SW480 (cell line): ENCODE data around the gene VWCE.
A peak's percentile ranks its signal among the peaks of the same experiment; 100 is the strongest.

Experiments used
- DNase-seq: peaks from one replicate; pipeline ENCODE4 v3.0.0-alpha.2; 2016; ENCODE audit warnings: low spot score

Gene VWCE

DNA sequence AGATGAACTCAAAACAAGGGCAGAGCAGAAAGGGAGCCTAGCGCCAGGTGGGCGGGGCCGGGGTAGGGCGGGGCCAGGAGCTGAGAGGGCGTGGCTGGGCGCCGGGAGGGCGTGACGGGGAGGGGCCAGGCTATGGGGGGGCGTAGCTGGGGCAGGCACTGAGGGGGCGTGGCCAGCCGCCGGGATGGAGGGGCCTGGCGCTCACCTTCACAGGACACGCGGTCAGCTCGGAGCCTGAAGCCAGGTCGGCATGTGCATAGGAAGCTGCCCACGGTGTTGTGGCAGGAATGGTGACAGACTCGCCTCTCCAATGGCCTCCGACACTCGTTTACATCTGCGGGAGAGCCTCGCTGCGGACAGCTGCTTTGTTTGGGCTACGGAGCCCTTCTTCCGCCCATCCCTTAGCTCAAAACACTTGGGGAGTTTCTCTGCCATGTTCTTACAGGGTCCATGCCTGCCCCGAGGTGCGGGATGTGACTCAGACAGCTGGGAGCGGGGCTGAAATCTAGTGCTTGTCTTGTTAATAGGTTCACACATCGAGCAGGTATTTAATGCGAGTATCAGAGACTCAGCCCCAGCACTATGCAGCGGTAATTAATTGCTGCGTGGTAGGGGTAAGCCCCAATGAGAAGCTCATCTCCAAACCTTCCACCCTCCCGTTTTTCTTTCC, 13.4 kb downstream of the VWCE start:
- DNase-seq = peak; percentile 62

DNA sequence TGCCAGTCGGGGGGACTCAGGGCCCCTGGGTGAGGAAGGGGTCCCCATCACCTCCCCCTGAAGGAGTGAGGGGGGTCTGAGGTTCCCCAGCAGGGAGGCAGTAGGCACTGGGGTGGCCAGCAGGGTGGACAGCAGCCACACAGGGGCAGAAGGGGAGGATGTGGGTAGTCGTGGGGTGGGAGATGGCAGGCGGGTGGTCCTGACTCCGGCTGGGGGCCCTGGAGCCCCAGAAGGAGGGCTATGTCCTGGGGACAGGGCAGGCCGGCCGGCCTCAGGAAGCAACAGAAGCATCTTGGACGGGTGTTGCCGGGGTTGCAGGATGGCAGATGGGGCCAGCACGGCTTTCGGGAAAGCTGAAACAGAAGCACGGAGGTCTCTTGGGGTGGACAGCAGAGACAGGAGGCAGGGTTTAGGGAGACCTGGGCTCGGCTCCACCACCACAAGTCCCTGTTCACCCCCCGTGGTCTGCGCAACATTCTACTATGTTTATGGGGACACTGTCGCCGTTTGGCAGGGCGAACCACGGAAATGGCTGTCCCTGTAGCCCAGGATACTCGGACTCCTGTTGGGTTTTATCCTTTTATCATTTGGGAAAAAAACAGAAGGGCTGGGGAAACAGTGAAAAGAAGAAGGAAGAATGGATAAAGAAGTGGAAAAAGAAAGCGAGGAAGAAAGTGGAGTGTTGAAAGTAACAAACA, 14.1 kb downstream of the VWCE start:
- DNase-seq = no peak

DNA sequence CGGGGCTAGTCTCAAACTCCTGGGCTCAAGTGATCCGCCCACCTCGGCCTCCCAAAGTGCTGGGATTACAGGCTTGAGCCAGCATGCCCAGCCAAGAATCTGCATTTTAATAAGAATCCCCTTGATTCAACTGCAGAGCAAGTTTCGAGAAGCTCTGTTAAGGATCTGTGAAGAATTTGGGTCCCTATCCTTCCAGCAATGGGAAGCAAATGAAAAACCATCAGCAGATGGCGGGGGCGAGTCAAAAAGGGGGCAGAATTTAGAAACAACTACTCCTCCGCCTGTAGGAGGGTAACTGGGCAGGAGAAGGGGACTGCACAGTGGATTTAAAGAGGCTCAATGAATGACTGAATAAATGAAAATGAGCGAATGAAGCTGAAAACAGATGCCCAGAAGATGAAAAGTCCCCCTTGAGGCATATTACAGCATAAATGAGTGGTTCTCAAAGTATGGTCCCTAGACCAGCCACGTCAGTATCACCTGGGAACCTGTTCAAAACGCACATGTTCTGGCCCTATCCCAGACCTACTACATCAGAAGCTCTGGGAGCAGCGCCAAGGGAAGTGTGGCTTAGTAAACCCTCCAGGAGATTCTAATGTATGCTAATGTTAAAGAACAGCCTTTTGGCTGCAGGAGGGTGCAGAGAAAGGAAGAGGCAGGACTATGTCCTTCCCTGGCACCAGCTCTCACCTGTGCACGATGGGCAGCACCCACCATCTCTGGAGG, 15.0 kb downstream of the VWCE start:
- no peak for DNase-seq

DNA sequence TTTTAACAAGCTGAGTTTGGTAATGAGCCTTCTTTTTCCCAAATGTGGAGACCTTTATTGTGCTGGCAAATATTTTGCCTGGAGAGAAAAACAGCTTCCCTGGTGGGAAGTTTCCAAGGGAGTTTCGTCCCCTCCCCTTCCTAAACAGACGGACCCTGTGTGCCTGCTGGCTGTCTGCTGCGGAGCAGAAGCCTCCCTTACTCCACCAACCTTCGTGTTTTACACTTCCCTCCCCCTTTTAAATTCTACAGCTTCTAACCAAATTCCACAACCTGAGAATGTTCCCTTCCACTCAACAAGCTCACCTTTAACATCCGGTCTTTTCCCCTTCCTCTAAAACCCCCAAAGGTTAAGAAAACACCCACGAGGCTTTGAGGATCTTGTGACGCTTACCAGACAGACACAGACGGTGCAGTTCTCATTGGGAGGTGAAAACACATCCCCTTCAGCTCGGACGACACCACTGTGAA, 17.1 kb downstream of the VWCE start:
- DNase-seq = no peak

DNA sequence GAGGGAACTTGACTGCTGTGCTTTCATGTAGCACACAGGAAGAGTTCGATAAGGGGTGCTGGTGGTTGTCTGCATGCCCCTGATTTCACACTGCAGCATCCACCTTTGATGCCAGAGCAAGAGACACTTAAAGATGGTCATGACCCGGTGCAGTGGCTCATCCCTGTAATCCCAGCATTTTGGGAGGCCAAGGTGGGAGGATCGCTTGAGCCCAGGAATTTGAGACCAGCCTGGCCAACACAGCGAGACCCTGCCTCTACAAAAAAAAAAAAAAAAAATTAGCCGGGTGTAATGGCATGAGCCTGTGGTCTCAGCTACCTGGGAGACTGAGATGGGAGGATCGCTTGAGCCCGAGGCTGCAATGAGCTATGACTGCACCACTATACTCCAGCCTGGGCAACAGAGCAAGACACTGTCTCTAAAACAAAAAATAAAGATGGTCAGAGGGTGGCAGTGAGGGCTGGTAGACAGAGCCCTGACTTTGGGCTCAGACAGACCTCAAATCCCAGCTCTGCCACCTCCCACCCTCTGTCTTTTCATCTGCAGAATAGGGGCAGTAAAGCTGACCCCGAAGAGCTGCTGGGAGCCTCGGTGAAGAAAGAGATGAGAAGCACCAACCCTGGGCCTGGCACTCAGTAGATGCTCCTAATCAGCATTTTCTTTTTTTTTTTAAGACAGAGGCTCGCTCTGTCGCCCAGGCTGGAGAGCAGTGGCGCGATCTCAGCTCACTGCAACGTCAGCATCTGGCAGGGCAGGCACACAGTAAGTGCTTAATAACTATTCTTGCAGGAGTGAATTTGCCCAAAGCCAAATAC, 17.7 kb downstream of the VWCE start:
- DNase-seq = no peak

DNA sequence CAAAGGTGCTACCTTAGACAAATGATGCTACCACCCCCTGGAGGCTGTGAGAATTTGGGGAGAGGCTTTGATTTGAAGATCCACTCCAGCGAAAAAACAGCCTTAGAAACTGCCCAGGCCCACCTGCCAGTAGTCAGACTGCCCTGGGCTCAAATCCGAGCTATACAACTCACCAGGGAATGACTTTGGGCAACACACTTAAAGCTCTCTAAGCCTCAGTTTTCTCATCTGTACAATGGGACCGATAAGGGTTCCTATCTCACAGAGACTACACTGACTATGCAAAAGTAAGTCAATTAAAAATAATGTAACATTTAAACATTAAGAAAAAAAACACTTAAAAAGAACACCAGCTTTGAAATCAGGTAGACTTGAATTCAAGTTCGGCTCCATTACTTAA, 19.9 kb downstream of the VWCE start:
- no peak for DNase-seq

DNA sequence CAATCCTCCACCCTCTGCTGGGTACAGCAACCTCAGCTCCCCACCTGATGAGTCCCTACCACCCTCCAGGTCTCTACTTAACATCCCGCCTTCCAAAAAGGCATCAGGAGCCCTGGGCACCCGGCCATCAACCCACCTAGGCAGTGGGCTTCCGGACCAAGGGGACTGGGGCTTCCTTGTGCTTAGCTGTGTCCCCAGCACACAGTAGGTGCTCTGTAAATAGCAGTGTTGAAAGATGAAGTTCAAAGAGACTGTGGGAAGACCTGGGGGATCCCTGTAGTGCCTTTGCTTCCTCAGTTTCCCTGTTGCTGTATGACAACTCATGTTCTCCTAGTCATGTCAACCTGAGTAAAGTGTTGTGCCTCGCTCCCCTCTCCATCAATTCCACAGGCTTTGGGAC, 21.0 kb downstream of the VWCE start:
- DNase-seq = no peak

DNA sequence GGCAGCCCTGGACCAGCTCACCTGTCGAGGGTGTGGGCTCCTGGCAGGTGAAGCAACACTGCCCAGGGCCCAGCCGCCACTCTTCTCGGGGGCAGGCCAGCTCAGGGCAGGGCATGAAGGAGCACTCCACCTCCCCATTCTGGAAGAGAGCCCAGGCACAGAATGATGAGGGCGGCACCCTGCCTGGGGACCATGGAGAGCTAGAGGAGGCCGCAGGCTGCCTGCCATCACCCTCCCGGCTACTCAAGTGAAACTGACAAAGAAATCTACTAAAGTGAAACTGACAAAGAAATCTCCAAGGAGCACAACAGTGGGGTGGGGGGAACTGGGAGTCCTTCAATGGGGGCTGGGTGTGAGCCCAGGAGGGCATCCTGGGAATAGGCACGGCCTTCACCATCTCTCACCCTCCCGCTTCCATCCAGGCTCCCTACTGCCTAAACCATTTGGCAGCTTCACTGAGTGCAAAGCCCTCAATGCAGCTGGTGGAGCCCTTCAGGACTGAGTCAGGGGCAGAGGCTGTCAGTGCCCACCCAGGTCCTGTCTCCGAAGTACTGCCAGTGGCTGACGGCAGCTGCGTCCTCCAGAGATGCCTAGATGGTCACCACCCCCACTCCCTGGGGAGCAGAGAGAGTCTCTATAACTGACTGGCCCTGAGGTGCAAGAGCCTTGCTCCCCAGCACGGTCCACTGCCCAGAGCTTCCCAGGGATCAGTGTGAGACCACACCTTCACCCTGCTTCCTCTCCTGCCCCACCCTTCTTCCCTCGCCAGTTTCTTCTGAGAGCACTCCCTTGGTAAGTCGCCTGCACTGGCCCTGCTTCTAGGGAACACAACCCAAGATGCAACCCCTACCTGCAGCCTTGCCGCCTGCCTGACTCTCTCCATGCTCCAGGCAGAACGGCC, 21.7 kb downstream of the VWCE start:
- no peak for DNase-seq

DNA sequence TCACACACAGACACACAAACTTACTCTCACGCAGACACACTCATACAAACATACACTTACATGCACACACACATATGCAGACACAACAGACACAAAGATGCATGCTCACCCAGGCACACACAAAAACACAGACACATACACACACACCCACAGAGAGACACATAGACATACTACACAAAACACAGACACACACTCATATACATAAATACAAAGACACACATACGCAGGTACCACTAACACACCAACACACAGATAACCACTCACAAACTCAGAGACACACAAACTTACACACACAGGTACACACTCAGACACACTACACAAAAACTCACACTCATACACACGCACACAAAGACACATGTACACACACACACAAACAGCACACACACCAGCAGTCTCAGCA, 22.4 kb downstream of the VWCE start:
- DNase-seq = no peak

DNA sequence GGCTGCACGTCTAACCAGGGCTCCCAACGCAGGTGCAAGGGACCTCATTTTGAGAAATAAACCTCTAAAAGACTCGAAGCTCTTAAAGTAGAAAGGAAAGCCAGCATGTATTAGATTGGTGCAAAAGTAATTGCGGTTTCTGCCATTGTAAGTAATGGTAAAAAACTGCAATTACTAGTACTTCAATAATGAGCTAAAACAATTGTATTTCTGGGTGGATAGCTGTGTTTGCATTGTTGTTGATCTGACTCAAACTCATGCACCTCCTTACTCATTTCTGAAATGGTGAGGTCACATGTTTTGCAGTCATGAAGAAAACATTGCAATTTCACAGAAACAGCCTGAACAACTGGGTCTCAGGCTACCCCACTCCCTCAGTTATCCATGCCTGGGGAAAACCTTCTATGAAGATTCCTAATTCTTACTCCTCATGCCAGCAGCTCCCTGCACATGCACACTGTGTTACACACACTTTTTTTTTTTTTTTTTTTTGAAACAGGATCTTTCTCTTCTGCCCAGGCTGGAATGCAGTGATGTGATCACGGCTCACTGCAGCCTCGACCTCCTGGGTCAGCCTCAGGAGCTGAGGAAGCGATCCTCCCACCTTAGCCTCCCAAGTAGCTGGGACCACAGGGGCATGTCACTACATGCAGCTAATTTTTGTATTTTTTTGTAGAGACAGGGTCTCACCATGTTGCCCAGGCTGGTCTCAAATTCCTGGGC, 24.6 kb downstream of the VWCE start:
- DNase-seq = no peak

DNA sequence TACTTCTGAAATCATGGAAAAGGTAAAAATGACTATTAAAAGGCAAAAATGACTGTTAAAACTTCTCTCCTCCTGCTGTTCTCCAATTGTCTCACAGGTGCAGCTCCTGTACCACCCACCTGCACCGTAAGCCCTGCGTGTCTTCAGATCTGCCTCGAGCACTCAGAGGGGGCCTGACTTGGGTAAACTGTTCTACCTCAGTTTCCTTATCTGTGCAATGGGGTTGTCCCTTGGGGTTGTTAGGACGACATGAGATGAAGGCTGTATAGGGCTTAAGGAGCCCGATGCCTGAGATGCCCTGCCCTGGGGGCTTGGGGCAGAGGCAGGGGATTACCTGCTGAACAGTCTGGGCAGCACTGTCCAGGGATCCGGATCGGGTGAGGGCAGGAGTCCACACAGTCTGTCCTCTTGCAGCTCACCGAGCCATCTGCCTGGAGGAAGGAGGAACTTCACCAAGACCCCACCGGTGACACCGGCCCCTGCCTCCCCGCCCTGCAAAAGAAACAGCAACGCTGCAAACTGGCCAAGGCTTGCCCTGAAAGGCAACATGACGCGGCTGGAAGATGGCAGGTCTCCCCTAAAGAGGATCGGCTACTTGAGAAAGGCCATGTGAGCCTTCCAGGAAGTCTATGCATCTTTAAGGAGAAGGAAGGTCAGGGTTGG, 26.4 kb downstream of the VWCE start:
- no peak for DNase-seq

DNA sequence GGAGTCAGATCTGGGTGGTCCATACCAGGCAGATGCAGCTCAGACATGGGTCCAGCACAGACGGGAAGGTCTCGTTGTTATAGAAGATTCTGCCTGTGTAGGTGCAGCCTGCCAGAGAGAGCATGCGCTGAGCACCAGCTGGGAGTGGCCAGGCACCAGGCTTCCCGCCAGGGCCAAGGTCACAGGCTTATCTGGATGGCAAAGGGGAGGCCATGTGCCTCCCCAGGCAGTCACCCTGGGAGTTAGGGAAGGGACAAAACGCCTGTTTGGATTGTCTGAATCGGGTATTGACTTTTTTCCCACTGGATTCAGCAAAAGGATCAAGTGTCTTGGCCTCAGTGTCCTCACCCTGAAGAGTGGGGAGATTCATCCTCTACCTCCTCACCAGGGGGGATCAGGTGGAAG, 27.7 kb downstream of the VWCE start:
- DNase-seq = no peak

DNA sequence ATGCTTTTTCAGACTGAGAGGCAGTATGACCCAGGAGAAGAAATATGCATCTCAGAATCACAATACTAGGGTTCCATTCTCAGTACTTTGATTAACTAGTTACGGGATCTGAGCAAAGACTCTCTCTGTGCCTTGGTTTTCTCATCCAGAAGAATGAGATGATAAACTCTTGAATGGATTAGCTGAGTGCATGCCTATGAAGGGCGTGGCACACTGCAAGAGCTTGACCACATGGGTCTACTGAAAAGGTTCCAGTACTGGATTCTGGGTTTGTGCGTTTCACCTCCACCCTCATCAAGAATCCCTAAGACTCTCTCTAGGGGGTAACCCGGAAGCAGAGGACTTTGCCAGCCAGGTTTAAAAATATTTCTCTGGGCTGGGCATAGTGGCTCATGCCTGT, 28.5 kb downstream of the VWCE start:
- peak; percentile 48 for DNase-seq

DNA sequence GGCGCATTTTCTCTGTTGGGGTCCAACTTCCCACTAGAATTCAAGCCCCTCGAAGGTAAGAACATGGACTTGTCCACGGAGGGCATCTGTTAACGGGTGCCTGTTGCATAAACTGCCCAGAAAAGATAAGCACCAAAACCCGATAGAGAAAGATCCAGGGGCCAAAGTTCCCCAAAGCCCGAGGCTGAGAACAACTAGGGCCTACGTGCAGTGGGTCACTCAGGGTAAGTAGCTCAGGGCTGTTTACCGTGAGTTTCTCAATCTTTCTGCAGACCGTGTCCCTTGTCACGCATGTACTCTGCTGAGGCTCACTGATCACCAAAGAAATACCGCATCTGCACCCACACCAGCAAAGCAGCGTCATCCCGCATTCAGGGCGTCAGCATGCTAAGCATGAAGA, 29.8 kb downstream of the VWCE start:
- no peak for DNase-seq

DNA sequence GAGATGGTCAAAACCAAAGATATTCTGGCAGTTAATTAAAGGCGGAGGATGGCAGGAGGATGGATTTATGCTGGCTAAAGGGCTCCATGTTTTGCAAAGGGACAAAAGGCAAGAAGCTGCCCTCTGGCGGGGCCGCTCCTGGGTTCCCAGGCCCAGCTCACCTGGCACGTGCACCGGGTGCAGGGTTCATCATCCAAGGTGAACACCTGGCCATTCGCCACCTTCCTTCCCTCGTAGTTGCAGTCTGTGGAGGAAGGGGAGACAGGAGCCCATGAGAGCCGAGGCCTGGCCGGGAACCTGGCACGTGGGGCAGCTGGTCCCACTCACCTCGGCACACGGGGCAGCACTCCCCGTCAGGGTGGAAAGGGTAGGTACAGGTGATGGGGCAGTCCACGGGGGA, 30.3 kb downstream of the VWCE start:
- DNase-seq = no peak

DNA sequence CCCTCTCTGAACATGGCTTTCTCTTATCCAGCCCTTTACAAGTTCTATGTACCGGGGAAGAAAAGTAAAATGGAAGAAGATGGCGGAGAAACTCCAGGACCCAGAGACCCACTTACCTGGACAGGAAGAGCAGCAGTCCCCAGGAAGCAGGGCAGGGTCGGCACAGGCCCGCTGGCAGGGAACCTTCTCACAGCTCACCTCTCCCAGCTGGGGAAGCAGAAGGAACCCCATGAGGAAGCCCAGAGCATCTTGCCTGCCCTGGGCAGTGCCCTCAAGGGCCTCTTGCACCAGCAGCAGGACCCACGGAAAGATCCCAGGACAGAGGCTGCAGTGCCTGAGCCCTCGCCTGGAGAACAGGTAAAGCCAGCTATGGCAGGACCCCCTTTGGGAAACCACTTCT, 30.7 kb downstream of the VWCE start:
- no peak for DNase-seq

DNA sequence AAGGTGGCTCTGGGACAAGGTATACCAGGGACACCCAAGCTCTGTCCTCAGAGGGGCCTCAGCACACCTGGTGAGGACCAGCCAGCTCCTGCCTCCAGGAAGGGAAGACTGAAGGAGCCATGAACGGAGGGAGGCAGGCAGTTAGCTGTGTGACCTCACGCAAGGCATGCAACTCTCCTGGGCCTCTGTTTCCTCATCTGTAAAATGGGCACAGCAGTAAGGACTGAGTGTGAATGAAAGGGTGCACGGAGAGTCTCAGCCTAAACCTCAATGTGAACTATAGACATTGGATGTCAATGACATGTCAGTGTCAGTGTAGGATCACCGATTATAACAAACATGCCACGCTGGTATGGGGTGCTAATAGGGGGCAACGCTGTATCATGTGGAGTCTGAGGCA, 35.8 kb downstream of the VWCE start:
- no peak for DNase-seq

DNA sequence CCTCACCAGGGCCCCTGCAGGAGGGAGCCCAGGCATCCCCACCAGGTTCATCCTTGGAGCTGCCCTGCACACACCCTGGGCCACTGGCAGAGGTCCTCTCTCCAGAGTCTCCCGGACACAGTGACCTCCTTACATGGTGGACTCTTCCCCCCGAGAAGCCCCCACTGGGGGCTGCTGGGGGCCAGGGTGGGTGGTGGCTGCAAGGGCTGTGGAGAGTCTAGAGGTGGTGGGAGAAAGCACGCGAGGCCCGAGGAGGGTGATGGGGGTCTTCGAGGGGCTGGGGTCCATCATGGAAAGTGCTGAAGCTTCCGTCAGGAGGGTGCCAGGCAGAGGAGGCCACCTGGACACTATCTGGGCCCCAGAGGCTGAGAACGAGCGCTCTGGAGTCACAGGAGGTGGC, 36.6 kb downstream of the VWCE start:
- no peak for DNase-seq

DNA sequence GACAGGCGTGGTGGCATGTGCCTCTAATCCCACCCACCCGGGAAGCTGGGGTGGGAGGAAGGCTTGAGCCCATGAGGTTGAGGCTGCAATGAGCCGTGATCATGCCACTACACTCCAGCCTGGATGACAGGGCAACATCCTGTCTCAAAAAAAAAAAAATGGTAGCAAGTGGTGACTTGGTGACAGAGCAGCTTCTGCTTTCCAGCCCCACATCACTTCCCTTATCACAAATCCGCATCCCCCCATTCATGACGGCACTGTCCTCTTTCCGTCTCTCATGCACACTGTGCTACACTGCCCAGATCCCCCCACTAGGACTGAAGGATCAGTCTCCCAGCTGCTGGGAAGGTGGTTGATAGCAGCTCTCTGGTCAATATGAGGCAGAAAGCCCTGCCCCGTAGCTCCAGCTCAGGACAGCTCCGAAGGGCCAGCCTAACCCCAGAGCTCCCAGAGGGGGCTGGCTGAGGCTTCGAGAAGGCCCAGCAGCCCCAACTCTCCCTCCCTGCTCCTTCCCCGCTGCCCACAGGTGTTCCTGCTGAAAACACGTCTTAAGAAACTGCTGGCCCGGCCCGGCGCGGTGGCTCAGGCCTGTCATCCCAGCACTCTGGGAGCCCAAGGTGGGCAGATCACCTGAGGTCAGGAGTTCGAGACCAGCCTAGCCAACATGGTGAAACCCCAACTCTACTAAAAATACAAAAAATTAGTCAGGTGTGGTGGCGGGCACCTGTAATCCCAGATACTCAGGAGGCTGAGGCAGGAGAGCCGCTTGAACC, 38.2 kb downstream of the VWCE start:
- no peak for DNase-seq
